ENCODE results near the gene SOX13. TPM values are rescaled to one million over a fixed set of nuclear protein-coding genes. Genes with fewer than 3 reads are reported as not detected.

The SOX13 gene
- total RNA-seq, 1 donor from 2014 or later, result 28.6 TPM

GRCh38 chr1:204087181-204087892 lies 14.4 kb downstream of the SOX13 start:
- H3K79me2 ChIP-seq (ENCODE audit: low read depth), result peaks cover 100% of the 10 kb centered on the region
- no peak overlapping the region for H3K27ac ChIP-seq
- H3K4me3 ChIP-seq, result no peak overlapping the region
- H3K4me3 Mint-ChIP-seq, result no peak overlapping the region
- H3K4me1 ChIP-seq, result peaks cover 64% of the 10 kb centered on the region
- no peaks in the 10 kb centered on the region for H3K9me3 Mint-ChIP-seq
- no peak overlapping the region for H3K4me2 ChIP-seq
- H3K4me1 Mint-ChIP-seq, result peaks cover 82% of the 10 kb centered on the region
- H3K9me3 ChIP-seq (ENCODE audit: low read depth), result no peaks in the 10 kb centered on the region
- no peak overlapping the region for H3K9ac ChIP-seq
- no peaks in the 10 kb centered on the region for H3K36me3 ChIP-seq
- no peaks in the 10 kb centered on the region for H3K27me3 ChIP-seq
- H3K27me3 Mint-ChIP-seq (ENCODE audit: insufficient read depth, low read depth), result peaks cover 4% of the 10 kb centered on the region
- H3K27ac Mint-ChIP-seq, result no peak overlapping the region
- DNase-seq (ENCODE audit: low spot score), result no peak
- TF ChIP-seq CTCF (IDR thresholded peaks at IDR 0.05), result no peak
- TF ChIP-seq EZH2 (IDR thresholded peaks at IDR 0.05), result no peak
- TF ChIP-seq EZH2phosphoT487 (IDR thresholded peaks at IDR 0.05), result no peak
- H3F3A ChIP-seq (ENCODE audit: low read depth), result peaks cover 34% of the 10 kb centered on the region
- H2AFZ ChIP-seq (replicated peaks), result no peak overlapping the region
- H4K20me1 ChIP-seq (ENCODE audit: low read depth), result peaks cover 91% of the 10 kb centered on the region
- H3K36me3 Mint-ChIP-seq, result peaks cover 12% of the 10 kb centered on the region

DNA sequence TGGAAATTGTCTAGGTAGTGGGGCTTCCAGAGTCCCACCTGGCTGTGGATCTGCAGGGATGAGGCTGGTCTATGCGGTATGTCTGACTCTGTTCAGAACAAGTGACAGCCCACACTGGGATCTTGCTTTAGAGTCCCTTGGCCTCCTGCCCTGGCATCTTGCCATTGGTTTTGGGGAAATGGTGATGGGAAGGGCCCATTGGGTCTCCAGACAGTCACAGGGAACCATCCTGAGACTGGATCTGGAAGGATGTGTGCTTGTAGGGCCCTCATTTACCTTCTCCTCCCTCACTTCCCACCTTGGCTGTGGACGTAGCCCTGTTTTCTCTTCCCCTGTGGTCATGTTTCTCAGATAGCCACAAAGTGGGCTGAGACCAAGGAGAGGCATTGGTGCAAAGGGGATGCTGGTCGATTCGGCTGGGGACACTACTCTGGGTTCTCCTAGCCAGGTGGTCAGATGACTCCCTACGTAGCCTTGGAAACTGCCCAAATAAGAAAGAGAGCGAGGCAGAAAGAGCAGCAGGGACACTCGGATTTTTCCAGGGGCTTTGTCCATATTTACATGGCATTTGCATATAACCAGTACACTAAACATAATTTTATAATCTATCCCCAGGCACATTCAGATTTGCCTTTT lies 15.1 kb downstream of the SOX13 start:
- no peak overlapping the region for H2AFZ ChIP-seq (replicated peaks)
- H3K4me3 ChIP-seq, result no peak overlapping the region
- H3F3A ChIP-seq (ENCODE audit: low read depth), result peaks cover 38% of the 10 kb centered on the region
- Mint-ChIP-seq H3K9me3 (no peaks in the 10 kb centered on the region), H3K36me3 (peaks cover 12% of the 10 kb centered on the region), H3K4me3 (peak overlapping the region; percentile 18), H3K4me1 (peaks cover 82% of the 10 kb centered on the region), H3K27ac (peak overlapping the region; percentile 67), H3K27me3 (ENCODE audit: insufficient read depth, low read depth) (peaks cover 4% of the 10 kb centered on the region)
- DNase-seq (ENCODE audit: low spot score), result no peak
- peaks cover 100% of the 10 kb centered on the region for H3K79me2 ChIP-seq (ENCODE audit: low read depth)
- no peak overlapping the region for H3K27ac ChIP-seq
- peaks cover 64% of the 10 kb centered on the region for H3K4me1 ChIP-seq
- TF ChIP-seq CTCF (IDR thresholded peaks at IDR 0.05) (no peak), EZH2phosphoT487 (IDR thresholded peaks at IDR 0.05) (no peak), EZH2 (IDR thresholded peaks at IDR 0.05) (no peak)
- H3K4me2 ChIP-seq, result peak overlapping the region; percentile 33
- H3K9me3 ChIP-seq (ENCODE audit: low read depth), result no peaks in the 10 kb centered on the region
- H3K36me3 ChIP-seq, result no peaks in the 10 kb centered on the region
- H3K9ac ChIP-seq, result no peak overlapping the region
- H3K27me3 ChIP-seq, result no peaks in the 10 kb centered on the region
- H4K20me1 ChIP-seq (ENCODE audit: low read depth), result peaks cover 91% of the 10 kb centered on the region

- H3K27me3 ChIP-seq, result no peaks in the 10 kb centered on the region
- no peak overlapping the region for H2AFZ ChIP-seq (replicated peaks)
- peaks cover 38% of the 10 kb centered on the region for H3F3A ChIP-seq (ENCODE audit: low read depth)
- no peaks in the 10 kb centered on the region for H3K9me3 Mint-ChIP-seq
- H3K27ac ChIP-seq, result no peak overlapping the region
- peaks cover 4% of the 10 kb centered on the region for H3K27me3 Mint-ChIP-seq (ENCODE audit: insufficient read depth, low read depth)
- peak overlapping the region; percentile 1 for H3K4me3 Mint-ChIP-seq
- peaks cover 12% of the 10 kb centered on the region for H3K36me3 Mint-ChIP-seq
- DNase-seq (ENCODE audit: low spot score), result no peak
- no peaks in the 10 kb centered on the region for H3K36me3 ChIP-seq
- peak overlapping the region; percentile 95 for H3K27ac Mint-ChIP-seq
- H3K4me1 Mint-ChIP-seq, result peaks cover 82% of the 10 kb centered on the region
- H3K9me3 ChIP-seq (ENCODE audit: low read depth), result no peaks in the 10 kb centered on the region
- H4K20me1 ChIP-seq (ENCODE audit: low read depth), result peaks cover 91% of the 10 kb centered on the region
- H3K4me2 ChIP-seq, result peak overlapping the region; percentile 33
- peaks cover 64% of the 10 kb centered on the region for H3K4me1 ChIP-seq
- no peak overlapping the region for H3K9ac ChIP-seq
- TF ChIP-seq EZH2 (IDR thresholded peaks at IDR 0.05) (no peak), CTCF (IDR thresholded peaks at IDR 0.05) (no peak), EZH2phosphoT487 (IDR thresholded peaks at IDR 0.05) (no peak)
- no peak overlapping the region for H3K4me3 ChIP-seq
- H3K79me2 ChIP-seq (ENCODE audit: low read depth), result peaks cover 100% of the 10 kb centered on the region
Measured at GRCh38 chr1:204088596-204088995, 15.7 kb downstream of the SOX13 start.

Data from neural progenitor cell (in vitro differentiated cells).